Nephron progenitor cell (in vitro differentiated cells): Measurements from ENCODE around the gene LANCL3.

Experiments
- DNase-seq: peaks from one replicate; pipeline ENCODE4 v3.0.0; 2021
- H3K27ac Mint-ChIP-seq: 2 replicates; pipeline ENCODE4 v1.8.0; 2021; ENCODE audit warnings: mild to moderate bottlenecking, moderate library complexity, mixed read lengths
- H3K27me3 Mint-ChIP-seq: 2 replicates; pipeline ENCODE4 v1.8.0; 2021; ENCODE audit warnings: mild to moderate bottlenecking, low read depth, mixed read lengths; ENCODE audit not compliant: poor library complexity
- H3K36me3 Mint-ChIP-seq: 2 replicates; pipeline ENCODE4 v1.8.0; 2021; ENCODE audit warnings: low read depth, mixed read lengths
- H3K4me1 Mint-ChIP-seq: 2 replicates; pipeline ENCODE4 v1.8.0; 2021; ENCODE audit warnings: mixed read lengths
- H3K4me3 Mint-ChIP-seq: 2 replicates; pipeline ENCODE4 v1.8.0; 2021; ENCODE audit warnings: mild to moderate bottlenecking, moderate library complexity, mixed read lengths
- H3K9me3 Mint-ChIP-seq: 2 replicates; pipeline ENCODE4 v1.8.0; 2021; ENCODE audit warnings: mild to moderate bottlenecking, moderate library complexity, mixed read lengths
- CTCF ChIP-seq: fragments of 200-600 bp; sonication (generic); IDR thresholded peaks from 2 replicates; pipeline ENCODE4 v1.5.0; 2021; ENCODE audit warnings: antibody characterized with exemption

The LANCL3 gene

DNA sequence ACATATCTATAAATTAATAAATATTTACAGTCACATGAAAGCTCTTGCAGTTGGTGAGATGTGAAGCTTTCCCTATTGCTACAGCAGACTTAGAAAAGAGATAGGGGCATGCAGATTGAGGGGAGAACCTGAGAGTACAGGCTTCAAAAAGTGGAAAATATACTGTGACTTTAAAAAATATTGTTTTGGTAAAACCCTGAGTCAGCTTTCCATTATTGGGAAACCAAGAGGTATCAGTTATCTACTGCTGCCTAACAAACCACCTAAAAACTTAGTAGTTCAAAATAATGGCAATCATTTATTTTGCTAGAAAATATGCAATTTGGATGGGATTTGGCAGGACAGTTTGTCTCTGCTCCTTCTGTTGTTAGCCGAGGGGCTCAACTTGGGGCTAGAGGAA, 38.3 kb downstream of the LANCL3 start:
- H3K4me3 Mint-ChIP-seq: no peak overlapping the region
- H3K9me3 Mint-ChIP-seq: peaks cover 27% of the 10 kb centered on the region
- TF ChIP-seq CTCF: no peak
- peaks cover 7% of the 10 kb centered on the region for H3K27me3 Mint-ChIP-seq
- H3K27ac Mint-ChIP-seq: no peak overlapping the region
- H3K36me3 Mint-ChIP-seq: no peaks in the 10 kb centered on the region
- H3K4me1 Mint-ChIP-seq: peaks cover 18% of the 10 kb centered on the region
- no peak for DNase-seq

DNA sequence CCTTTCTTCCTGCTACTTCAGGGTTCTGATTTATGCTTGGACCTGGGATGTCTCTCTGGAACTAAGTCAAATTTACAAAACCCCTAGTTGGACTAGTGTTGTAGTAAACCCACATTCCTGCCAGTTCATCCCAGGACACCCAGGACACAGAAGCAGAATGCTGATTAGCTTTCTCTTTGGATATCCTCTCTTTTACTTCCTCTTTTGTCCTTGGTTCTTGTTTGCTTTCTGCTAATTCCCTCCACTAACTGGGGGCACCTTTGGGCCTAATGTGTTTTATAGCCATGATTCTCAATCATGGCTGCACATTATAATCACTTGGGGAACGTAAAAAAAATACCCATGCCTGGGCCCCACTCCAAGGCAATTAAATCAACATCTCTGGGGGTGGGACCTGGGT, 42.5 kb downstream of the LANCL3 start:
- no peak for TF ChIP-seq CTCF

GRCh38 chrX:37627602-37628001, 56.1 kb downstream of the LANCL3 start:
- TF ChIP-seq CTCF: no peak
- Mint-ChIP-seq H3K36me3 (no peaks in the 10 kb centered on the region), H3K27me3 (no peaks in the 10 kb centered on the region), H3K4me3 (no peak overlapping the region), H3K4me1 (no peaks in the 10 kb centered on the region), H3K9me3 (peaks cover 29% of the 10 kb centered on the region), H3K27ac (no peak overlapping the region)
- DNase-seq: no peak

More for the DNA sequence above, 42.5 kb downstream of the LANCL3 start:
- H3K9me3 Mint-ChIP-seq: peaks cover 8% of the 10 kb centered on the region
- no peak for DNase-seq
- H3K4me1 Mint-ChIP-seq: peaks cover 33% of the 10 kb centered on the region
- H3K4me3 Mint-ChIP-seq: no peak overlapping the region
- H3K27me3 Mint-ChIP-seq: peaks cover 4% of the 10 kb centered on the region
- H3K36me3 Mint-ChIP-seq: no peaks in the 10 kb centered on the region
- no peak overlapping the region for H3K27ac Mint-ChIP-seq

DNA sequence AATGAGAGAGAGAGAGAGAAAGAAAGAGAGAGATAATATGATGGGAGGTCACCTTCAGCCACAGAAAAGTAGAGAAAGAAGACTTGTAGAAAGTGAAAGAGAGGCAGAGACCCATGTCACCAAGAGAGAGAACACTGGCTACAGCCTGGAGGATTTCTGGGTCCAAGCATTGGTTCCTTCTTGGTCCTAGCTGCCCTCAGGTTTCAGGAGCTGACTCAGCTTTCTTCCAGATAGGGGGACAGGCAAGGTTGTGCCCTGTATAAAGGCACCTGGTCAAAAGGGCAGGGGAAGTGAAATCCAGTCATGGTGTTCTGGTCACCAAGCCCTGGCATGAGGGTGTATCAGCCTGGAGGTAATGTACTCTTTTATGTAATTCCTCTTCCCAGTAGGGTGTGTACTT, 66.6 kb downstream of the LANCL3 start:
- TF ChIP-seq CTCF: no peak

DNA sequence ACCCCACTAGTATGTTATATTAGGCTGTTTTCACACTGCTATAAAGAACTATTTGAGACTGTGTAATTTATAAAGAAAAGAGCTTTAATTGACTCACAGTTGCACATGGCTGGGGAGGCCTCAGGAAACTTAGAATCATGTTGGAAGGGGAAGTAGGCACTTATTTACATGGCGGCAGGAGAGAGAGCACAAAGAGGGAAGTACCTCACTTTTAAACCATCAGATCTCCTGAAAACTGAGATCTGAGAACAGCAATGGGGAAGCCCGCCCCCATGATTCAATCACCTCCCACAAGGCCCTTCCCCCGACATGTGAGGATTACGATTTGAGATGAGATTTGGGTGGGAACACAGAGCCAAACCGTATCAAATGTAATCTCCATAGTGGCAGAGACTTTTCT, 68.7 kb downstream of the LANCL3 start:
- Mint-ChIP-seq H3K4me1 (peaks cover 13% of the 10 kb centered on the region), H3K9me3 (peaks cover 14% of the 10 kb centered on the region), H3K27me3 (no peaks in the 10 kb centered on the region), H3K36me3 (no peaks in the 10 kb centered on the region), H3K4me3 (no peak overlapping the region), H3K27ac (no peak overlapping the region)
- TF ChIP-seq CTCF: no peak
- no peak for DNase-seq

More for the DNA sequence above, 66.6 kb downstream of the LANCL3 start:
- no peaks in the 10 kb centered on the region for H3K36me3 Mint-ChIP-seq
- peaks cover 33% of the 10 kb centered on the region for H3K9me3 Mint-ChIP-seq
- peaks cover 13% of the 10 kb centered on the region for H3K4me1 Mint-ChIP-seq
- H3K4me3 Mint-ChIP-seq: no peak overlapping the region
- no peak for DNase-seq
- H3K27me3 Mint-ChIP-seq: no peaks in the 10 kb centered on the region
- H3K27ac Mint-ChIP-seq: no peak overlapping the region

DNA sequence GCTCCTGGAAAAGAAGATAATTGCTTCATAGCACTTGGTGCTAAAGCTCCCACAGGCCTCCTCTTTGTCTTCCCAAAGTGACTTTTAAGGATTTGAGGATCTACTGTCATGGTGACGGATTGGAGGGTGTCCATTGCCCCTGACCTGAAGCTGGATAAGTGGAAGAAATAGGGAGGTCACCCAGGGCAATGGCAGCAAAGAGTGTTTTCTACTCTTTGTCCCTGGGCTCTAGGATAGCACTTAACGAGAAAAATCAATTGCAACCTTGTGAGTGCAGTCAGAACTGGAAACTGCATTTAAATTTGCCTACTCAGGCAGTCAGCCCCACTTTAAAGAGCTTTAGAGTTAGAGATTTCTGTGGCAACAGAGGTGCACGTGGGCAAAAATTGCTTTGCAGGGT, 70.4 kb downstream of the LANCL3 start:
- H3K9me3 Mint-ChIP-seq: peaks cover 11% of the 10 kb centered on the region
- H3K27me3 Mint-ChIP-seq: no peaks in the 10 kb centered on the region
- no peak for TF ChIP-seq CTCF
- no peak for DNase-seq
- H3K27ac Mint-ChIP-seq: no peak overlapping the region
- peaks cover 13% of the 10 kb centered on the region for H3K4me1 Mint-ChIP-seq
- no peak overlapping the region for H3K4me3 Mint-ChIP-seq
- no peaks in the 10 kb centered on the region for H3K36me3 Mint-ChIP-seq
